ENCODE data around the gene OCEL1.
"Not testable (repeated sequence)": the region's sequence is repeated elsewhere in the genome, so short reads cannot be mapped to it uniquely, and the experiment has no call there.

The OCEL1 gene

DNA sequence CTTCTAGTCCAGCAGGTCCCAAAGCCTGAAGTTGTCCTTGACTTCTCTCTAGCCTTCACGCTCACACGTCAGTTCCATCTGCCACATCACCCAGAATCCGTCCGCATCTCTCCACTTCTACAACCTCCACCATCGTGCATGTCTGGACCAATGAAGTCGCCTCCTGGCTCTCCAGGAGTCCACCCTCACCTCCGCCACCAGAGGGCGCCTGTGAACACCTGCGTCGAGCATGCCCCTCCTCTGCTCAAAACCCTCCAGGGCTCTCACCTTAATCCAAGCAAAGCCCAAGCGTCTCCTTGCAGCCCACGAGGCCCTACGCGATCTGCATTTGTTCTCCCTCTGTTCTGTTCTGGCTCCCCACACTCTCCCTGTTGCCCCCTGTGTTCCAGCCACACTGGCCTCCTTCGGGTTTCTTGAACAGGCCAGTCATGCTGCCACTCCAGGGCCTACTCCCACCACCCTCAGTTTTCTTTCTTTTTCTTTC, 34.9 kb downstream of the OCEL1 start:
- DNase-seq: peak in 31 of 51 donors; percentile 8 to 69 (median 35)

DNA sequence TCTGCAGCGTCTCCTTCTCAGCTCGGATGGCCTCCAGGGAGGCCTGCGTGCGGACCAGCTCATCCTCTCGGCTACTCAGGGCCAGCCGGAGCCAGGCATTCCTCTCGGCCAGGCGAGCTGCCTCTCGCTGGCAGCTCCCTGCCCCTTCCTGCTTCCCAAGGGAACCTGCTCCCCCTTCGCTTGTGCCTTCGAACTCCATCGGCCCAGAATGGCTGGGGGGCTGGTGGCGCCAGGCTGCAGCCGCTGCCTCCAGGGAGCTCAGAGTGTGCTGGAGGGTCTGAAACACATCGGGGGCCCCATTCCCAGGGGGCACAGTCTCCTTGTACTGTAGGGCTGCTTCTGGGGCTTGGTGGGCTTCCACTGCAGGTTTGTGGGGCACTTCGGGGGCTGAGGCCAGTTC, 36.5 kb downstream of the OCEL1 start:
- DNase-seq: no peak

DNA sequence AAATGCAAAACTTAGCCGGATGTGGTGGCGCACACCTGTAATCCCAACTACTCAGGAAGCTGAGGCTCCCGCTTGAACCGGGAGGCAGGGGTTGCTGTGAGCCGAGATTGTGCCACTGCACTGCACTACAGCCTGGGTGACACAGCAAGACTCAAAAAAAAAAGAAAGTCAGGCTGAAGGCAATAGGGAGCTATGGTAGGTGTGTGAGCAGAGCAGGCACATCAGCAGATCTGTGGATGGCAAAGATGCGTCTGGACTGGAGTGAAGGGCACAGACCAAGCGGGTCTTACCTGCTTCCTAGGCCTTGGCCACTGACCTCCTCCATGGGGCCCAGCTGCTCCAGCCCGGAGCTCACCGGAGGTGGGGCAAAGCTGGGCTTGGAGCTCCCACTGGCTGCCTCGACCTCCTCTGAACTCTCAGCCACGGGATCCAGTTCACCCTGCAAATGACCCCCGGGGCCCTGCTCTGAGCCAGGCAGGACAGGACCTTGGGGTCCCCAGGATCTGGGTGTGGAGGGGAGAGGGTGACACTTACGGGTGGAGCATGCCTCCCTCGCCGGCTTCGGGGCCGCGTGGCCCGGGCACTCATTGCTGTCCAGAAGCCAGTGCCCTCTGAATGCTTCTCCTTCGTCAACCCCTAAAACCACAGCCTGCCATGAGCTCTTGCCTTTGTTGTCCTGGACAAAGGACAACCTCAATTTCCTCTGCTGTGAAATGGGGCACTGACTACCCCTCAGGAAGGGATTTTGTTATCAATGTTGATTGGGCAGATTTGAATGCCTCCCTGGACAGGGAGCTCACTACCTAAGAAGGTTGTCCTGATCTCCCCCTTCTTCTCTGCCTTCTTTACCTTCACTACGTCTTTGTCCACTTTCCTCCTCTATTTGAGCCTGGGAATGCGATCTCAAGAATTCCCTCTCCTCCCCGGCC, 38.0 kb downstream of the OCEL1 start:
- DNase-seq: no peak

DNA sequence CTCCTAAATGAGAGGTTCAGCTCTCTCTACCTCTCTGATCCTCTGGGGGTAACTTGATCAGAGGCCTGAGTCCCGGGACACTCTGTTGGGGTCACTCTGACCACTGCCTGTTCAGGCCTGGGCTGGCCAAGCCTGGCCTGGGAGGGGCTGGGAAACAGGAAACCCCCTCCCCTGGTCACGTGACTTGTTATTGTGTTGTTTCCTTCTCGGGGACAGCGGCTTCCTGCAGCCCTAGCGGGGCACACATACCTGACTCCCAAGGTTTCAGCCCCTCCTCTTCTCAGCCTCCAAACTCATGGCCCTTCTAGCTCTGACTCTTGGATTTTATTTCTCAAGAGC, 38.6 kb downstream of the OCEL1 start, which contains the start of gene USHBP1:
Gene USHBP1, minus strand, starts transcription at position 105 of the 339 bp plus-strand sequence. CDS start 446 bp downstream, outside the sequence.
- DNase-seq: no peak

DNA sequence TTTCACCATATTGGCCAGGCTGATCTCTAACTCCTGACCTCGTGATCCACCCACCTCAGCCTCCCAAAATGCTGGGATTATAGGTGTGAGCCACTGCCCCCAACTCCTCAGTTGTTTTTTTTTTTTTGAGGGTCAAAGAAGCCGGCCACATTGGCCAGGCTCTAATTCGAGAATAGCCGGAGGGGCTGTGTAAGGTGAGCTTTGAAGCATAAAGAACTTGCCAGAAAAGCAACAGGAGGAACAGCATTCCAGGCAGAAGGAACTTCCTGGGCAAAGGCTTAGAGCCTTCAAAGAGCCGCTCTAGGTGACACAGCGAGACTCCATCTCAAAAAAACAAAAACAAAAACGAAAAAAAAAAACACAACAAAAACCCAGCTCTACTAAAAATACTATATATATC, 40.0 kb downstream of the OCEL1 start:
- no peak for DNase-seq

DNA sequence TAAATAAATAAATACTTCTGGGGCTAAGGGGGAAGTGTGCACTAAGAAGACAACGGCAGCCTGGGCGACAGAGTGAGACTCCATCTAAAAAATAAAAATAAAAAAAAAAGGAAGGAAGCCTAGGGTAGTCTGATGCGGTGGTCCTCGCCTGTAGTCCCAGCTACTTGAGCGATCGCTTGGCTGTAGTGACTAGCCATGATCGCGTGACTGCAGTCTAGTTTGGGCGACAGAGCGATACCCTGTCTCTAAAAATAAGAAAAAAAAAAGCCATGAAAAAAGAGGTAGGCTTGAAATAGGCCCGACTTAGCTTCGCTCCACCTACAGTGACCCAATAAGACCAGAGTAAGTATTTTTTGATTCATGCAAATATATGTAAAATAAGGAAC, 40.6 kb downstream of the OCEL1 start:
- peak in 3 of 51 donors; percentile 29 to 44 (median 38) for DNase-seq

DNA sequence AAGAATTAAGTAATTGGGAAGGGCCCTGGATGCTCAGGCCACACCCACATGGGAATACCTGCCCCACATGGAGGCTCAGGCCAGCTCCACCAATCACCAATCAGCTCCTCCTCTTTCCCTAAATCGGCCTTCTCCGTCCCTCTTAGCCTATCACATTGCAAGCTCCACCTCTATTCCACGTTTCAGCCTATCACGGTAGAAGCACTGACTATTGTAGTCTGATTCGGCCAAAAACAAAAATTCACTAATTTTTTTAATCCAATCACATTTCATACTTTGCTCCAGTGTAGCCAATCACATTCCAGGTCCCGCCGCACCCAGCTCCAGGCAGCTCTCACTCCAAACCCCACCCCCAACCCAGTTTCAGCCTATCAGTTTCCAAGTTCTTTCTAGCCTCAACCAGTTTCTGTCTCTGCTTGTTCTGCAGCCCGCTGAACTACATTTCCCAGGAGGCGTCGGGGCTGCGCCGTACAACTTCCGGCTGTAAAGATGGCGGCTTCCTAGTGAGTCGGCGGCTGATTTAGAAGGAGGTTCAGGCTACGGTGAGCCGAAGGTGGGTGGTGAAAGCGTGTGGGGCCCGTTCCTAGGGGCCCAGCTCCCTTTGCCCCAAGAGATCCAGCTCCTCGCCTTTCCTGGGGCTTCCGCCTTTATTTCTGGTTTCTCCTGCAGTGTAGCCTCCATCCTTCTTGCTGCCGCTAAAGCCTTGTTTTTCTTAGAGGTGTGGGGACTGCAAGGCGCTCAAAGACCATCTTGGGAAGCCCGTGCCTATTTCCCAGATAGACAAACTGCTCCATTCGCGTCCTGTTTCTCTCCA, 41.2 kb downstream of the OCEL1 start, which contains the start of gene BABAM1:
Gene BABAM1, plus strand, starts transcription at position 469 of the 814 bp plus-strand sequence. CDS start 1,364 bp downstream, outside the sequence.
- peak; percentile 70 to 99 (median 94) for DNase-seq

DNA sequence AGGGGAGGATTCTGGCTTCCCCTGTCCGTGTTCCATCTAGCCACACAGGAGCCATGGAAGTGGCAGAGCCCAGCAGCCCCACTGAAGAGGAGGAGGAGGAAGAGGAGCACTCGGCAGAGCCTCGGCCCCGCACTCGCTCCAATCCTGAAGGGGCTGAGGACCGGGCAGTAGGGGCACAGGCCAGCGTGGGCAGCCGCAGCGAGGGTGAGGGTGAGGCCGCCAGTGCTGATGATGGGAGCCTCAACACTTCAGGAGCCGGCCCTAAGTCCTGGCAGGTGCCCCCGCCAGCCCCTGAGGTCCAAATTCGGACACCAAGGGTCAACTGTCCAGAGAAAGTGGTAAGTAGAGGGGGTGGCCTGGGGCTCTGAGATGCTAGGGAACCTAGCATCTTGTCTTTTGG, 42.7 kb downstream of the OCEL1 start:
- no peak for DNase-seq

DNA sequence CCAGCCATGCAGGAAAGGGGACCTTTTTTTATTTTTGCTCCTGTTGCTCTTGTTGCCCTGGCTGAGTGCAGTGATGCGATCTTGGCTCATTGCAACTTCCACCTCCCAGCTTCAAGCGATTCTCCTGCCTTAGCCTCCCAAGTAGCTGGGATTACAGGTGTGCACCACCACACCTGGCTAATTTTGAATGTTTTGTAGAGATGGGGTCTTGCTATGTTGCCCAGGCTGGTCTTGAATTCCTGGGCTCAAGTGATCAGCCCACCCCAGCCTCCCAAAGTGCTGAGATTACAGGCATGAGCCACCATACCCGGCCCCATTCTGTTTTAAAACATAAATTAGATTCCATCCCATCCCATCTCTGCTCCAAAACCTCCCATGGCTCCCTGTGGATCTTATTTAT, 48.9 kb downstream of the OCEL1 start:
- DNase-seq: not testable (repeated sequence)

DNA sequence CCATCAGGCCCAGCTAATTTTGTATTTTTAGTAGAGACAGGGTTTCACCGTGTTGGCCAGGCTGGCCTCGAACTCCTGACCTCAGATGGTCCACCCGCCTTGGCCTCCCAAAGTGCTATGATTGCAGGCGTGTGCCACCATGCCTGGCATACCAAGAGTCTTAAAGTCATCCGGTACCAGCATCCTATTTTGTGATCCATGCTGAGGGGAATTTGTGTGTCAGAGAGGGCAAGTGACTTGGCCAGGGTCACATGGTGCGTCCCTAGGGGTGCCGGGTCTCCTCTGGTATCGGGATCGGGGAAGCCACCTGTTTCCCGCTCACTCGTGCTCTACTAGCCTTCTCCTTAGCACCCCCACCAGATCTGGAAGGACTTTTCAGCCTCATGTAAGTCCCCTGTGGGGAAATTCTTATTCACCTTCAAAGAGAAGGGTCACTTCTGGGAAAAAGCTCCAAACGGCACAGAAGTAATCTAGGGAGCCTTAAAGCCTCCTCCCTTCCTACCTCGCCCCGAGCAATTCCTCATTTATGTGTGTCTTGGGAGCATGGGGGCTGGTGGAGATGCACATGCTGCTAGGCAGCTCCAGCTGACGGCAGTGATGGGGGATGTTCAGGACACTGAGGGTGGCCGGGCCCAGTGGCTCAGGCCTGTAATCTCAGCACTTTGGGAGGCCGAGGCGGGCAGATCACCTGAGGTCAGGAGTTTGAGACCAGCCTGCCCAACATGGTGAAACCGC, 49.6 kb downstream of the OCEL1 start:
- DNase-seq: no peak
